ENCODE data around the gene PRPF8.

- TF ChIP-seq, protein P1, sequence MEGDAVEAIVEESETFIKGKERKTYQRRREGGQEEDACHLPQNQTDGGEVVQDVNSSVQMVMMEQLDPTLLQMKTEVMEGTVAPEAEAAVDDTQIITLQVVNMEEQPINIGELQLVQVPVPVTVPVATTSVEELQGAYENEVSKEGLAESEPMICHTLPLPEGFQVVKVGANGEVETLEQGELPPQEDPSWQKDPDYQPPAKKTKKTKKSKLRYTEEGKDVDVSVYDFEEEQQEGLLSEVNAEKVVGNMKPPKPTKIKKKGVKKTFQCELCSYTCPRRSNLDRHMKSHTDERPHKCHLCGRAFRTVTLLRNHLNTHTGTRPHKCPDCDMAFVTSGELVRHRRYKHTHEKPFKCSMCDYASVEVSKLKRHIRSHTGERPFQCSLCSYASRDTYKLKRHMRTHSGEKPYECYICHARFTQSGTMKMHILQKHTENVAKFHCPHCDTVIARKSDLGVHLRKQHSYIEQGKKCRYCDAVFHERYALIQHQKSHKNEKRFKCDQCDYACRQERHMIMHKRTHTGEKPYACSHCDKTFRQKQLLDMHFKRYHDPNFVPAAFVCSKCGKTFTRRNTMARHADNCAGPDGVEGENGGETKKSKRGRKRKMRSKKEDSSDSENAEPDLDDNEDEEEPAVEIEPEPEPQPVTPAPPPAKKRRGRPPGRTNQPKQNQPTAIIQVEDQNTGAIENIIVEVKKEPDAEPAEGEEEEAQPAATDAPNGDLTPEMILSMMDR (IDR thresholded peaks at IDR 0.05), result no peak
- TF ChIP-seq POLR2A (IDR thresholded peaks at IDR 0.05; ENCODE audit: low read depth) (no peak), EP300 (IDR thresholded peaks at IDR 0.05) (no peak), POLR2AphosphoS5 (IDR thresholded peaks at IDR 0.05) (peak in 1 of 2 donors; percentile 7)
These were observed 40.0 kb downstream of the PRPF8 start for GRCh38 chr17:1644493-1645206.

Measured in esophagus muscularis mucosa (tissue), 4 donors.